GM12873 (cell line): ENCODE data around the gene ALK.

ENCODE experiments used
- CTCF ChIP-seq: IDR thresholded peaks from 2 replicates; pipeline ENCODE4 v1.5.1; 2012; ENCODE audit warnings: low read depth, mild to moderate bottlenecking, moderate library complexity, low read length, control low read depth; ENCODE audit not compliant: insufficient read depth; ENCODE audit errors: missing control alignments

ALK gene

GRCh38 chr2:29353403-29353991 lies 567.9 kb downstream of the ALK start:
- TF ChIP-seq CTCF: no peak

GRCh38 chr2:29351916-29352591 lies 569.3 kb downstream of the ALK start:
- no peak for TF ChIP-seq CTCF

GRCh38 chr2:29351248-29351647 lies 570.1 kb downstream of the ALK start:
- TF ChIP-seq CTCF: no peak

- no peak for TF ChIP-seq CTCF
Observed at GRCh38 chr2:29349316-29350030, 571.9 kb downstream of the ALK start.

- TF ChIP-seq CTCF: no peak
Observed at GRCh38 chr2:29347774-29348461, 573.5 kb downstream of the ALK start.

- TF ChIP-seq CTCF: no peak
Observed at GRCh38 chr2:29345236-29345635, 576.1 kb downstream of the ALK start.

GRCh38 chr2:29343830-29344229 lies 577.6 kb downstream of the ALK start:
- TF ChIP-seq CTCF: peak; percentile 36
